Measurements from ENCODE around the gene DTYMK.

GRCh38 chr2:241654551-241654950 is 32.1 kb downstream of the DTYMK start:
- TF ChIP-seq MXI1 (IDR thresholded peaks at IDR 0.05; ENCODE audit: borderline replicate concordance, low read depth, low read length) = no peak
- no peak for TF ChIP-seq CTCF (conservative IDR thresholded peaks at IDR 0.05; ENCODE audit: low read depth, low read length)
- TF ChIP-seq CHD1 (IDR thresholded peaks at IDR 0.05; ENCODE audit: low read depth, low read length) = no peak
- TF ChIP-seq MAFK (IDR thresholded peaks at IDR 0.05; ENCODE audit: low read depth, low read length) = no peak
- TF ChIP-seq POLR2A (IDR thresholded peaks at IDR 0.05; ENCODE audit: low read depth, low read length) = no peak
- no peak for TF ChIP-seq NFE2L2 (IDR thresholded peaks at IDR 0.05; ENCODE audit: low read depth, low read length)
